T-cell (primary cell): ENCODE measurements around the gene SNPH. TPM values are rescaled to one million over a fixed set of nuclear protein-coding genes. Genes with fewer than 3 reads are reported as not detected.

Experiments
- ATAC-seq, 4 experiments: fragments of 200-7000 bp in 3 of 4; fragments of 150-1000 bp in 1 of 4; cut with Tn5 transposase; replicated peaks in 1 of 4; 1 replicate in 3 of 4; 2 replicates in 1 of 4; pipeline ENCODE4 v1.10.0; 2021; ENCODE audit warnings: moderate library complexity in 3 of 4, mild to moderate bottlenecking in 2 of 4, moderate number of reproducible peaks in 1 of 4
- CTCF ChIA-PET, 2 donors: fragments of 300-600 bp; sonication (Branson Sonifier 250); formaldehyde crosslinking; loops; one replicate each; lab custom pipeline; 2022; ENCODE audit warnings: antibody characterized with exemption in 2 of 2; lab: Charles Lee
- POLR2A ChIA-PET, 2 donors: fragments of 300-600 bp; sonication (Branson Sonifier 250); formaldehyde crosslinking; loops; one replicate each; lab custom pipeline; 2022; ENCODE audit warnings: antibody characterized with exemption in 2 of 2; lab: Charles Lee
- DNase-seq, 35 experiments: peaks; one replicate each; pipeline versions ENCODE4 v3.0.0 to v3.0.0-alpha.2; 2013 to 2023
- H3K27ac ChIP-seq: one replicate; pipeline ENCODE4 v1.5.1; 2013; ENCODE audit warnings: low read length
- H3K27me3 ChIP-seq, 2 experiments: replicated peaks in 1 of 2; 1 replicate in 1 of 2; 2 replicates in 1 of 2; pipeline versions ENCODE4 v1.6.1 to v1.7.0; 2013; ENCODE audit warnings: low read length in 1 of 2, mixed read lengths in 1 of 2; ENCODE audit not compliant: control insufficient read depth in 2 of 2, insufficient read depth in 2 of 2; ENCODE audit errors: extremely low read depth in 1 of 2
- H3K36me3 ChIP-seq, 2 donors: 1 replicate in 1 of 2; 2 replicates in 1 of 2; pipeline versions ENCODE4 v1.6.1 to v1.7.0; 2013; ENCODE audit warnings: low read length in 1 of 2; ENCODE audit not compliant: control insufficient read depth in 2 of 2, insufficient read depth in 1 of 2; ENCODE audit errors: extremely low read depth in 1 of 2
- H3K4me1 ChIP-seq, 2 experiments: 1 replicate in 1 of 2; 2 replicates in 1 of 2; pipeline versions ENCODE4 v1.6.1 to v1.7.0; 2013; ENCODE audit warnings: low read length in 2 of 2, mixed read lengths in 1 of 2; ENCODE audit not compliant: insufficient read depth in 2 of 2, control insufficient read depth in 1 of 2; ENCODE audit errors: extremely low read depth in 1 of 2
- H3K4me3 ChIP-seq, 2 donors: 1 replicate in 1 of 2; 2 replicates in 1 of 2; pipeline versions ENCODE4 v1.5.1 to v1.7.0; 2013; ENCODE audit warnings: mild to moderate bottlenecking in 2 of 2, low read length in 1 of 2, moderate library complexity in 1 of 2; ENCODE audit not compliant: control insufficient read depth in 1 of 2; ENCODE audit errors: extremely low read depth in 1 of 2
- H3K9me3 ChIP-seq: 2 replicates; pipeline ENCODE4 v1.7.0; 2013
- H3K27ac Mint-ChIP-seq, 2 donors: one replicate each; pipeline ENCODE4 v1.8.0; 2020 to 2021; ENCODE audit warnings: mild to moderate bottlenecking in 2 of 2, mixed read lengths in 2 of 2
- H3K27me3 Mint-ChIP-seq, 2 donors: one replicate each; pipeline ENCODE4 v1.8.0; 2021 to 2022; ENCODE audit warnings: mixed read lengths in 2 of 2
- H3K36me3 Mint-ChIP-seq: one replicate; pipeline ENCODE4 v1.8.0; 2021; ENCODE audit warnings: mixed read lengths
- H3K4me1 Mint-ChIP-seq, 3 donors: one replicate each; pipeline ENCODE4 v1.8.0; 2020 to 2022; ENCODE audit warnings: mixed read lengths in 3 of 3, mild to moderate bottlenecking in 1 of 3
- H3K4me3 Mint-ChIP-seq, 3 donors: one replicate each; pipeline ENCODE4 v1.8.0; 2020 to 2022; ENCODE audit warnings: mild to moderate bottlenecking in 3 of 3, mixed read lengths in 3 of 3, moderate library complexity in 3 of 3
- H3K9me3 Mint-ChIP-seq, 3 donors: one replicate each; pipeline ENCODE4 v1.8.0; 2020 to 2022; ENCODE audit warnings: mixed read lengths in 3 of 3
- WGBS: methylation state at CpG from one replicate; pipeline ENCODE4 v1.1.5; 2013; ENCODE audit warnings: missing lambda C conversion rate; ENCODE audit not compliant: insufficient coverage; 5-methylcytosine and 5-hydroxymethylcytosine counted together
- total RNA-seq, 35 experiments: library from RNA in 6 of 35; stranded (reverse) in 6 of 35; fragments of 120-200 nt in 1 of 35; gene quantifications; one replicate each; pipeline versions ENCODE4 v1.2.1 to v1.2.4 and lab custom pipeline; 2013 to 2026

SNPH gene
- total RNA-seq, 5 donors from 2014 or later (not counting 1 experiment from before 2014, with no cell fraction given): 12.9 to 29.8 (median 23.4) TPM

GRCh38 chr20:1291191-1291741, 25.2 kb downstream of the SNPH start:
- H3K4me3 Mint-ChIP-seq: no peak overlapping the region
- ChIA-PET POLR2A (interaction anchor here in 1 of 2 donors (0.5 kb wide), 1 partner anchor 135 kb away, joined by 4 read pairs; no protein-coding TSS in a partner anchor), CTCF (interaction anchor here in 1 of 2 donors (1.4 kb wide), 1 partner anchor 8 kb away, joined by 4 read pairs; no protein-coding TSS in a partner anchor)
- Histone ChIP-seq H3K4me3 (no peak overlapping the region), H3K36me3 (peaks cover 0 to 3% of the 10 kb centered on the region in 2 donors), H3K4me1 (peaks cover 13 to 34% of the 10 kb centered on the region in 2 experiments), H3K27ac (no peak overlapping the region), H3K27me3 (no peaks in the 10 kb centered on the region), H3K9me3 (no peaks in the 10 kb centered on the region)
- H3K9me3 Mint-ChIP-seq: no peaks in the 10 kb centered on the region
- peak overlapping the region in 1 of 2 donors; percentile 66 for H3K27ac Mint-ChIP-seq
- 75% methylated on average over 4 of the region's 5 CpGs for WGBS
- H3K27me3 Mint-ChIP-seq: no peaks in the 10 kb centered on the region
- peaks cover 51 to 63% (median 58%) of the 10 kb centered on the region in 3 donors for H3K4me1 Mint-ChIP-seq
- ATAC-seq (no peak), DNase-seq (no peak)
- H3K36me3 Mint-ChIP-seq: peaks cover 8% of the 10 kb centered on the region

- CTCF ChIA-PET: interaction anchor here in 1 of 2 donors (1.4 kb wide), 1 partner anchor 9 kb away, joined by 4 read pairs; no protein-coding TSS in a partner anchor
- no peaks in the 10 kb centered on the region for H3K27me3 Mint-ChIP-seq
- Histone ChIP-seq H3K27me3 (no peaks in the 10 kb centered on the region), H3K4me1 (peaks cover under 1 to 20% of the 10 kb centered on the region in 2 experiments), H3K9me3 (no peaks in the 10 kb centered on the region), H3K27ac (no peak overlapping the region), H3K36me3 (peaks cover 0 to 13% of the 10 kb centered on the region in 2 donors), H3K4me3 (no peak overlapping the region)
- no peaks in the 10 kb centered on the region for H3K9me3 Mint-ChIP-seq
- no CpG with 5 or more reads among the region's 1 CpG for WGBS
- H3K4me3 Mint-ChIP-seq: no peak overlapping the region
- peaks cover 39 to 57% (median 49%) of the 10 kb centered on the region in 3 donors for H3K4me1 Mint-ChIP-seq
- peak overlapping the region; percentile 33 to 75 for H3K27ac Mint-ChIP-seq
- H3K36me3 Mint-ChIP-seq: peaks cover 19% of the 10 kb centered on the region
- ATAC-seq (no peak), DNase-seq (no peak)
- POLR2A ChIA-PET: no interaction called here
Measured at GRCh38 chr20:1292620-1293019, 26.5 kb downstream of the SNPH start.

- Histone ChIP-seq H3K27me3 (no peaks in the 10 kb centered on the region), H3K27ac (no peak overlapping the region), H3K9me3 (no peaks in the 10 kb centered on the region), H3K36me3 (peaks cover 0 to 16% of the 10 kb centered on the region in 2 donors), H3K4me3 (no peak overlapping the region), H3K4me1 (peaks cover 0 to 13% of the 10 kb centered on the region in 2 experiments)
- peaks cover 19% of the 10 kb centered on the region for H3K36me3 Mint-ChIP-seq
- DNase-seq (no peak), ATAC-seq (no peak)
- WGBS: 83% methylated on average over 4 of the region's 6 CpGs
- H3K9me3 Mint-ChIP-seq: no peaks in the 10 kb centered on the region
- H3K4me1 Mint-ChIP-seq: peaks cover 34 to 53% (median 43%) of the 10 kb centered on the region in 3 donors
- ChIA-PET CTCF (no interaction called here), POLR2A (no interaction called here)
- peak overlapping the region in 1 of 2 donors; percentile 34 for H3K27ac Mint-ChIP-seq
- no peak overlapping the region for H3K4me3 Mint-ChIP-seq
- H3K27me3 Mint-ChIP-seq: no peaks in the 10 kb centered on the region
Measured at GRCh38 chr20:1293641-1294379, 27.7 kb downstream of the SNPH start.

- ChIA-PET POLR2A (no interaction called here), CTCF (no interaction called here)
- ATAC-seq: no peak
- WGBS: 85% methylated on average over 4 of the region's 8 CpGs
- H3K4me3 Mint-ChIP-seq: no peak overlapping the region
- no peak for DNase-seq
- Histone ChIP-seq H3K36me3 (peaks cover 0 to 16% of the 10 kb centered on the region in 2 donors), H3K27me3 (no peaks in the 10 kb centered on the region), H3K27ac (no peak overlapping the region), H3K4me1 (peaks cover 0 to 17% of the 10 kb centered on the region in 2 experiments), H3K9me3 (no peaks in the 10 kb centered on the region), H3K4me3 (no peak overlapping the region)
- no peaks in the 10 kb centered on the region for H3K9me3 Mint-ChIP-seq
- peaks cover 40 to 59% (median 46%) of the 10 kb centered on the region in 3 donors for H3K4me1 Mint-ChIP-seq
- H3K27me3 Mint-ChIP-seq: no peaks in the 10 kb centered on the region
- peaks cover 22% of the 10 kb centered on the region for H3K36me3 Mint-ChIP-seq
- no peak overlapping the region for H3K27ac Mint-ChIP-seq
Measured at GRCh38 chr20:1294497-1294896, 28.4 kb downstream of the SNPH start.

GRCh38 chr20:1295276-1295930, 29.3 kb downstream of the SNPH start:
- Histone ChIP-seq H3K4me3 (no peak overlapping the region), H3K27ac (no peak overlapping the region), H3K36me3 (peaks cover 0 to 16% of the 10 kb centered on the region in 2 donors), H3K27me3 (no peaks in the 10 kb centered on the region), H3K4me1 (peaks cover 0 to 26% of the 10 kb centered on the region in 2 experiments), H3K9me3 (no peaks in the 10 kb centered on the region)
- Mint-ChIP-seq H3K4me1 (peaks cover 45 to 64% (median 52%) of the 10 kb centered on the region in 3 donors), H3K4me3 (no peak overlapping the region), H3K9me3 (no peaks in the 10 kb centered on the region), H3K27ac (no peak overlapping the region), H3K27me3 (no peaks in the 10 kb centered on the region), H3K36me3 (peaks cover 19% of the 10 kb centered on the region)
- DNase-seq: no peak
- ChIA-PET CTCF (no interaction called here), POLR2A (no interaction called here)
- no peak for ATAC-seq
- WGBS: 89% methylated on average over 20 of the region's 20 CpGs

GRCh38 chr20:1296117-1296610, 30.1 kb downstream of the SNPH start:
- ATAC-seq (no peak), DNase-seq (no peak)
- Mint-ChIP-seq H3K27me3 (no peaks in the 10 kb centered on the region), H3K9me3 (no peaks in the 10 kb centered on the region), H3K4me3 (no peak overlapping the region), H3K27ac (no peak overlapping the region), H3K4me1 (peaks cover 46 to 64% (median 52%) of the 10 kb centered on the region in 3 donors), H3K36me3 (peaks cover 22% of the 10 kb centered on the region)
- ChIA-PET POLR2A (interaction anchor here in 1 of 2 donors (0.7 kb wide), 1 partner anchor 47 kb away, joined by 3 read pairs; no protein-coding TSS in a partner anchor), CTCF (no interaction called here)
- Histone ChIP-seq H3K36me3 (peaks cover 0 to 14% of the 10 kb centered on the region in 2 donors), H3K27me3 (no peaks in the 10 kb centered on the region), H3K27ac (no peak overlapping the region), H3K9me3 (no peaks in the 10 kb centered on the region), H3K4me1 (peaks cover 3 to 29% of the 10 kb centered on the region in 2 experiments), H3K4me3 (no peak overlapping the region)
- WGBS: 97% methylated on average over 14 of the region's 20 CpGs
